Skeletal muscle tissue (tissue), 4 donors: ENCODE measurements around the gene SASH1. TPM values are rescaled to one million over a fixed set of nuclear protein-coding genes. Genes with fewer than 3 reads are reported as not detected.
"Not testable (repeated sequence)": the region's sequence is repeated elsewhere in the genome, so short reads cannot be mapped to it uniquely, and the experiment has no call there.

Source experiments
- H3K27ac ChIP-seq: one replicate; pipeline ENCODE4 v1.7.0; 2013; ENCODE audit warnings: mild to moderate bottlenecking, low read depth, low read length, inconsistent platforms
- H3K27me3 ChIP-seq, 3 donors: one replicate each; pipeline ENCODE4 v1.7.0; 2013; ENCODE audit warnings: low read length in 3 of 3; ENCODE audit not compliant: control insufficient read depth in 3 of 3, insufficient read depth in 3 of 3
- H3K36me3 ChIP-seq, 3 donors: one replicate each; pipeline ENCODE4 v1.7.0; 2013; ENCODE audit warnings: low read length in 3 of 3; ENCODE audit not compliant: control insufficient read depth in 3 of 3, insufficient read depth in 3 of 3
- H3K4me1 ChIP-seq, 3 donors: one replicate each; pipeline ENCODE4 v1.7.0; 2013; ENCODE audit warnings: low read length in 3 of 3, mild to moderate bottlenecking in 3 of 3; ENCODE audit not compliant: control insufficient read depth in 3 of 3, insufficient read depth in 3 of 3
- H3K4me3 ChIP-seq, 3 donors: one replicate each; pipeline ENCODE4 v1.7.0; 2013; ENCODE audit warnings: low read length in 3 of 3
- H3K9ac ChIP-seq, 3 donors: one replicate each; pipeline ENCODE4 v1.7.0; 2013; ENCODE audit warnings: low read length in 3 of 3, mild to moderate bottlenecking in 3 of 3, moderate library complexity in 2 of 3, low read depth in 1 of 3
- H3K9me3 ChIP-seq, 3 donors: one replicate each; pipeline ENCODE4 v1.7.0; 2013; ENCODE audit warnings: low read length in 3 of 3; ENCODE audit not compliant: control insufficient read depth in 3 of 3
- total RNA-seq: library from RNA; depleted of rRNA; stranded (reverse); fragments of >200 nt; gene quantifications from one replicate; pipeline ENCODE4 v1.2.3, GENCODE V29; 2014
- donor health status: Osteomylitis.

SASH1 gene
- total RNA-seq, 1 donor from 2014 or later, result 85.1 TPM

- H3K4me1 ChIP-seq, result peaks cover 4 to 15% (median 5%) of the 10 kb centered on the region in 3 donors
- H3K9ac ChIP-seq, H3K27me3 ChIP-seq, H3K27ac ChIP-seq, H3K9me3 ChIP-seq, H3K36me3 ChIP-seq, H3K4me3 ChIP-seq: not testable (repeated sequence)
Observed at GRCh38 chr6:148382051-148382450, 39.4 kb downstream of the SASH1 start.

GRCh38 chr6:148382861-148383260, 40.2 kb downstream of the SASH1 start:
- Histone ChIP-seq H3K9me3 (no peaks in the 10 kb centered on the region), H3K36me3 (no peaks in the 10 kb centered on the region), H3K4me1 (peaks cover 4 to 15% (median 5%) of the 10 kb centered on the region in 3 donors), H3K27ac (no peak overlapping the region), H3K4me3 (no peak overlapping the region), H3K9ac (no peak overlapping the region), H3K27me3 (no peaks in the 10 kb centered on the region)

DNA sequence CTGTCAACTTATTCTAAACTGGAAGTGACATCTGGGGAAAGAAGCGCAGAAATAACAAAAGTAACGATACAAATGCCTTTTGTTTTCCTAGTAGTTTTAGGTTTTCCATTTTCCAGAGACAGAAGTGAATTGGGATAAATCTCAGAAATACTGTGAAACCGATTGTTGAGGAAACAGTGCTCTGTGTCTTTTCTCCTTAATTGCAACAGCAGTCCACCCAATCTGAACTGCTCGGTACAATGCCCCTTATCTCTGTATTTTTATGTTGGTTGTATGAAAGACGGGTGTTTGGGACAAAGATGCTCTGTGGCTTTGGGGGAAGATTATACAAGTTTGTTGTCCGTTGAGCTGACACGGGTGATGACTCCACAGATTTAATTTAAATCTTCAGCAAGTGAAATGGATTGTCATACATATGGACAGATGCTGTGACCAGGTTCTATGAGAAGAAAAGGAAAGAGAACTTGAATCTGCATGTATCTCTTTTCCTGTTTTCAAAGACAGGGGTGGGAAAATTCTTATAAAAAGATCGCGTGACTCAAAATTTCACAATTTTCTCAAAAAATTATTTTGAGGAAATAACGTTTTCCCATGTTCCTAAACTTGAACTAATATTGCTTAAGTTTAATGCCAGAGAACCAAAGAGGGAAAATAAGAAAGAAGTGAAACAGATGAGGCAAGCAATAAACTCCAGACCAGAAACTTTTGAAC, 41.2 kb downstream of the SASH1 start:
- no peaks in the 10 kb centered on the region for H3K27me3 ChIP-seq
- peaks cover 4 to 15% (median 5%) of the 10 kb centered on the region in 3 donors for H3K4me1 ChIP-seq
- H3K9me3 ChIP-seq, result no peaks in the 10 kb centered on the region
- H3K4me3 ChIP-seq, result no peak overlapping the region
- peak overlapping the region; percentile 32 for H3K27ac ChIP-seq
- H3K9ac ChIP-seq, result no peak overlapping the region
- no peaks in the 10 kb centered on the region for H3K36me3 ChIP-seq

DNA sequence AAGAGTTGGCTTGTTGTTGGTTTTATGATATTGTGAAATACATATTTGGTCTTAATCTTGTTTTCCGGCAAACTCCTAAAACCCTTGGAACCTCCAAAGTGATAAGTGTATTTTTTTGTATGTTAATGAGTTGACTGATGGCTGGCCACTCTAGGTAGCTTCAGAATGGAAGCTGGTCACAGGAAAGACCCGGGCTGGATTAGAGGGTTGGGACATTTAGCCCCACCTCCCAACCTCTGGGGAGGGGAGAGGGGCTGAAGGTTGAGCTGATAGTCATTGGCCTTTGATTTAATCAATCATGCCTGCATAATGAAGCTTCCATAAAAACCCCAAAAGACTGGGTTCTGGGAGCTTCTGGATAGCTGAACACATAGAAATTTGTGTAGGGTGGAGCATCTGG, 42.7 kb downstream of the SASH1 start:
- no peaks in the 10 kb centered on the region for H3K36me3 ChIP-seq
- H3K9me3 ChIP-seq, result no peaks in the 10 kb centered on the region
- H3K27me3 ChIP-seq, result no peaks in the 10 kb centered on the region
- H3K27ac ChIP-seq, result no peak overlapping the region
- no peak overlapping the region for H3K9ac ChIP-seq
- peaks cover 4 to 8% (median 5%) of the 10 kb centered on the region in 3 donors for H3K4me1 ChIP-seq
- H3K4me3 ChIP-seq, result no peak overlapping the region

GRCh38 chr6:148388521-148388920, 45.9 kb downstream of the SASH1 start:
- Histone ChIP-seq H3K4me3 (no peak overlapping the region), H3K4me1 (no peaks in the 10 kb centered on the region), H3K27me3 (no peaks in the 10 kb centered on the region), H3K27ac (no peak overlapping the region), H3K9ac (no peak overlapping the region), H3K36me3 (no peaks in the 10 kb centered on the region), H3K9me3 (no peaks in the 10 kb centered on the region)

- no peaks in the 10 kb centered on the region for H3K27me3 ChIP-seq
- no peak overlapping the region for H3K9ac ChIP-seq
- H3K9me3 ChIP-seq, result no peaks in the 10 kb centered on the region
- no peaks in the 10 kb centered on the region for H3K36me3 ChIP-seq
- H3K27ac ChIP-seq, result no peak overlapping the region
- H3K4me3 ChIP-seq, result no peak overlapping the region
- H3K4me1 ChIP-seq, result no peaks in the 10 kb centered on the region
Observed at GRCh38 chr6:148389086-148389485, 46.4 kb downstream of the SASH1 start.

DNA sequence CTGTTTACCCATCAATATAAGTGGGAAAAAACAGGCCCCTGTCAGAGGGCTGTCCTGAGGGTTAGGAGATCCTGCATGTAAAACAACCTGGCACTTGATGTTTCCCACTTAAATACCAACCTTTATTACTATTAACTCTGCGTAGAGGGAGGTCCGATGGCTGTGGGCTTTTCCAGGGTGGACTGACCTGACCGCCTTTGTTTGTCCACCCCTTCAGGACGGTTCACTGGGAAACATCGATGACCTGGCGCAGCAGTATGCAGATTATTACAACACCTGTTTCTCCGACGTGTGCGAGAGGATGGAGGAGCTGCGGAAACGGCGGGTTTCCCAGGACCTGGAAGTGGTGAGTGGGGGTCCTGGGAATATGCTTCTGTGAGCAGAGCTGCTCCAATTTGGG, 47.3 kb downstream of the SASH1 start:
- H3K4me3 ChIP-seq, result no peak overlapping the region
- H3K4me1 ChIP-seq, result no peaks in the 10 kb centered on the region
- no peak overlapping the region for H3K27ac ChIP-seq

DNA sequence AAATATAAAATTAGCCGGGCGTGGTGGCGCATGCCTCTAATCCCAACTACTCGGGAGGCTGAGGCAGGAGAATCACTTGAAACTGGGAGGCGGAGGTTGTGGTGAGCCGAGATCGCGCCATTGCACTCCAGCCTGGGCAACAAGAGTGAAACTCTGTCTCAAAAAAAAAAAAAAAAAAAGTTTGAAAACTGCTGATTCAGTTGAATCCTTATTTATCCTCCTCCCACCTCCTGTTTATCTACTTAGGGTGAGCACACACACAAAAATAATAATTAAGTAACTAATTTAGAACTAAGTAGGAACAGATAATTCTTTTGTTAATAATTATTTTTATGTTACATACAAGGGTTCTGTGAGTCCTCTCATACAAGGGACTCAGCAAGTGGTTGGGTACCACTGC, 49.5 kb downstream of the SASH1 start:
- H3K27me3 ChIP-seq, H3K4me3 ChIP-seq, H3K9ac ChIP-seq, H3K36me3 ChIP-seq, H3K27ac ChIP-seq, H3K4me1 ChIP-seq, H3K9me3 ChIP-seq: not testable (repeated sequence)

More for the DNA sequence above, 47.3 kb downstream of the SASH1 start:
- no peaks in the 10 kb centered on the region for H3K9me3 ChIP-seq
- no peaks in the 10 kb centered on the region for H3K27me3 ChIP-seq
- no peaks in the 10 kb centered on the region for H3K36me3 ChIP-seq
- no peak overlapping the region for H3K9ac ChIP-seq

GRCh38 chr6:148392671-148393070, 50.0 kb downstream of the SASH1 start:
- no peak overlapping the region for H3K27ac ChIP-seq
- peaks cover 0 to 8% (median 6%) of the 10 kb centered on the region in 3 donors for H3K4me1 ChIP-seq
- H3K4me3 ChIP-seq, result no peak overlapping the region
- no peaks in the 10 kb centered on the region for H3K36me3 ChIP-seq
- no peaks in the 10 kb centered on the region for H3K27me3 ChIP-seq
- H3K9ac ChIP-seq, result no peak overlapping the region
- no peaks in the 10 kb centered on the region for H3K9me3 ChIP-seq

DNA sequence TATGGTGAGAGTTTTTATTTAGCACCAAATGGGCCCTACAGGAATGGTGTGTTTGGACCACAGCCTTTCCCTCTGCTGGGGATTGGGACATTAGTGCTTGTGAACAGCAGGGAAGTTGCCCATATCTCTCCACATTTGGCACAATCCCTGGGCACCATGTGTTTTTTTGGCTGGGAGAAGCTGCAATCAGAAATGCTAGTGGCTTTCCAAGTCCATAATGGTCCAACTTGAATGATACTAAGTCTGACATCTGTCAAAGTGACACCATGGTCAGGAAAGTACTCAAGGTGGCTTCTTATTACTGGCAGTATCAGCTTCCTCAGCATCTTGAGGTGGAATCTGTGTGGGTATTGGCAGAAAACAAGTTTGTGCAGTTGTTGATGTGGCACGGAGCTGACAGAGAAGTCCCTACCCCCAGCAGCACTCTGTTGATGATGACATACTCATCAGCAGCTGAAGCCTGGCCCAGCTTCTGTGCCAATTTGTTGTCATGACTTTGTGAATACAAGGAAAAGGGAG, 53.0 kb downstream of the SASH1 start:
- Histone ChIP-seq H3K36me3 (no peaks in the 10 kb centered on the region), H3K27me3 (no peaks in the 10 kb centered on the region), H3K4me1 (peaks cover 0 to 18% (median 7%) of the 10 kb centered on the region in 3 donors), H3K27ac (peak overlapping the region; percentile 33), H3K9ac (no peak overlapping the region), H3K4me3 (no peak overlapping the region), H3K9me3 (no peaks in the 10 kb centered on the region)
